GM18517 (cell line): Measurements from ENCODE around the gene SLC5A7.

Experiments used
- ATAC-seq: cut with Tn5 transposase; IDR thresholded peaks from one replicate; pipeline ENCODE4 v1.9.1; 2021; ENCODE audit warnings: mild to moderate bottlenecking, moderate library complexity; ENCODE audit not compliant: unreplicated experiment

Gene SLC5A7

DNA sequence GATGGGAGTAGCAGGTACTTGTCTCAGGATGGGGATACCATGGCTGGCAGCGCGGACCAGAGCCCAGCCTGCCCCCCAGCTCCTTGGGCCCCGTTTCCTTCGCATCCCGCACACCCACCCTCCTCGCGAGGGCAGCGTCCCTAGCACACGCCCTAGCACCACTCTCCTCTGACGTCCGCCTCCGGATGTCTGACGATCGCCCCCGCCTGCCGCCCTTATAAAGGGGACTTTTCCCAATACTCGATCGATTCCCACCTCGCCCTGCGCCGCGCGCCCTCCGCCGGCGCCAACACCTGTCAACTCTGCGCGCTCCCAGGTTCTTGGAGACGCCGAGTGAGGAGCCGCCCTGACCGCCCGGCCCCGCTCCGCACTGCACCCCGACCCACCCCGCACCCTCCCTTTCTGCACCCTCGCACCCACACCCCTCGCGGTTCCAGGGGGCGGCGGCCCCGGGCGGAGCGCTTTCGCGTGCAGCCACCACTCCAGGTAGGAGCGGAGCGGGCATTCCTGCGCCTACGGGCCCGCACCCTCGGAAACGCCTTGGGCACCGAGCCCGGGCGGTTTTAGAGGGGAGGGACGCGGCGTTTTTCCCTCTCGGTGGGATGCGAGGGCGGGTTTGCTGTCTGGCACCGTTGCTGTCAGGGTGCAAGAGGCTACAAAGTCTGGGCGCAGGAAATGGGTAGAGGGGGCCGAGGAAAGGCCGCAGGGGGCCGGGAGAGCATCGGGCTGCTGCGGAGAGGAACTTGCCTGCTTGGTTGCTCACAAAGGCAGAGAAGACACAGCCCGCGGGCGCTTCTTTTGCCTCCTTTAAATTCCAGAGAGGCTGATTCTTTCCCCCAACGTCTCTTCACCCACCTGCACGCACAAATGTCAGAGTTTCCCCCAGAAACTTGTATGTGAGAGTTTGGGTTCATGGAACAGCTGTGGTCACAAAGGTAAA is at the start of gene SLC5A7:
TSS of gene SLC5A7 (plus strand) at position 247 of the 940 bp plus-strand sequence. CDS start 1,632 bp downstream, outside the sequence.
- ATAC-seq = no peak

DNA sequence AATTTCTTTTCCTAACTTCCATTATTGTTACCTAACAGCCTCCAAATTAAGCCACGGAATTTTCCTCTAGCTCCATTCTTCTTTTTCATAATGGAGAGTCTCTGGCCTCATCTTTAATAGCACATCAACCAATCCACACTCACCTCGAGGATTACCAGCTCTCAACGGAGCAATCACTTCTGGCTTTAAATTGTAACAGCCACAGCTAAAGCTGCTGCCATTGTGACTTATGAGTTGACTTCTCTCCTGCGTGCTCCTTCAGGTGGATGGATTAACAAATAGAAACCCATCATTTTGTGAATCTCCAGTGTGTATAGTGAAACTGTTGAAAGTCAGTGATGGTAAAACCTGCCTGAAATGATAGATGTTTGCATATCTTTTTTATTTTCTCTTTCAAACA is 24.9 kb upstream of the SLC5A7 start:
- ATAC-seq = no peak

DNA sequence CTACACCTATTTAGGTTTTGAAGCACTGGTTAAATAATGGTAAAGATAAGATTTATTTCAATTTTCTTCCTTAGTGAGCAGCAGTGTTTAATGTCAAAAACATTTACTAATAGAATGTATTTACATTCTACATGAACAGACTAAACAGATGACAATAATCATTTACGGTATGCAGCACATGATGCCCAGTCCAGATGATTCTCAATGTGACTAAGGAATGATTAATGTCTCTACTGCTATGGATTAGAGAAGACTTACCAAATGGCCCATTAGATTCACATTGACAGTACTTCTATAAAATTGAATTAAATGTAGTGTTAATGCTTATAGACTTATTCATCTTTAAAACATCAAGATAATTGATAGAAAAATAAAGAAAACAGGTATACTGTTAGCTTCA is 22.1 kb upstream of the SLC5A7 start:
- no peak for ATAC-seq

DNA sequence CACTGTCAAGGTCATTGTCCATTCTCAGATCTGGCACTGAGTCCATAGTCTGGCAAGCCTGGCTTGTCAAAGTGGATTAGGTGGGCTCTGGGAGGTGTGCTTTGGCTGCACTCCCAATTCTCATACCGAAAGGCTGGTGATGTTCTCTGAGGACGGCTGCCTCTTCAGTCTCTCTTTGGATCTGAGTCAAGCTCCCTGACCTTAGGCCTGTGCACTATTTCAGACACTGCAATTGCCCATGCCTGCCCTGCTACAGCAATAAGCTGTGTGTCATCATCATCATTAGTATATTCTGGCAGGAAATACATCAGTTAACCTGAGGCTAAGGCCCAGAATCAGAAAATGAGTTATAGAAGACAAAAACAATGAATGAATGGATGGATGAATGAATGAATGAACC is 1.6 kb upstream of the SLC5A7 start:
- ATAC-seq = no peak

DNA sequence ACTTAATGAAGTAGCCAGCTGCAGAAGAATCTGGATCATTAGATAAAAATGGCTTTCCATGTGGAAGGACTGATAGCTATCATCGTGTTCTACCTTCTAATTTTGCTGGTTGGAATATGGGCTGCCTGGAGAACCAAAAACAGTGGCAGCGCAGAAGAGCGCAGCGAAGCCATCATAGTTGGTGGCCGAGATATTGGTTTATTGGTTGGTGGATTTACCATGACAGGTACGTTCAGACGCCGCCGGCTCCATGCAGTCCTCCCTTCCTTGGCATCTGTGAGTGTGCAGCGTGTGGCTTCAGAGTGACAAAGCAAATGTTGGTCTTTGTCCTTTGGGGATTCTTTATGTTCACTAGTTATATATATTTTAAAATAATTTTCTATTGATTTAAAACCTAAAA is 1.8 kb downstream of the SLC5A7 start:
- ATAC-seq = no peak

DNA sequence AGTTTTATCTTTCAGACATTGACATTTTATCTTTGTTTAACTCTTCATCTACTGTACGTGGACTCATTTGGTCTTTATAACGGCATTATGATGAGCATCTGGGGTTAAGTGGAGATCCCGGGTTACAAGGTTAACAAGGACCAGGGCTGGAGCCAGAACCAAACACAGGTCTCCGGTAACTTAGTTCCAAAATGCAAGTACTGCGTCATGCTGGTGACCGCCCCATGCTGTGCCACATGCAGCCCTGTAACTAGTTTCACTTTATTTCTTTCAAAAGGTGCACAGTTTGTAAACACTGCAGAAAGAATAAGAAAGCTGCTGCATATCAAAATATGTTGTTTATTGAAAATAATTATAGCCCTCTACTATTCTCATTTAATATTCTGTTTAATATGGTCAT is 3.1 kb downstream of the SLC5A7 start:
- ATAC-seq = no peak

DNA sequence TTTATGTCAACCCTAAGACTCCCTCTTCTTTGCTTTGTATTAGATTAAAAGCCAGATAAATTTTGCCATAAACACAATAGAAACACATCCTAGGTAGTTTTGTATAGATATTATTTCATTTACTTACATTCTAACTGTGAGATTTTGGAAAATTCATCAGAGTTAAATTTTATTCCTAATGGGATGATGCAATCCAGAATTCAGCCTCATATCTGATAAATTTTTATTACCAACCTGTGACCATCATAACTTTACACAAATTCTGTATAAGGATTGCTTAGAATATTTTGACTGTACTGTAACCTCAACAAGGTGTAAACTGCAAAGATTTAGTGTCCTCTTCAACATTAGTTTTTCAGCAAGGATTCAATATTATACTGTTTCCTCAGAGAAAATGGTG is 4.4 kb downstream of the SLC5A7 start:
- no peak for ATAC-seq

DNA sequence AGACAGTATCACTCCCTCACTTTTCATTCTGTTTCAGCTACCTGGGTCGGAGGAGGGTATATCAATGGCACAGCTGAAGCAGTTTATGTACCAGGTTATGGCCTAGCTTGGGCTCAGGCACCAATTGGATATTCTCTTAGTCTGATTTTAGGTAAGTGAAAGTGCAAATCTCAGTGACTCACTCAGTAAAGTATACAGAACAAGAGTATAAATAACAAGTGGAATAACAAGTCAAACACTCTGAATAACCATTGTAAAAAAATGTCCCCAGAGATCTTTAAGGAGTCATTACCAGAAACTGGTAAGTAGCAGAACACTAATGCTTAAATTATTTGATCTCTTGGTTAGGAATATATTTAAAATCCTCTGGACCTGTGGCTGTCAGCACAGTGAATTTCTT is 5.7 kb downstream of the SLC5A7 start:
- ATAC-seq = no peak

DNA sequence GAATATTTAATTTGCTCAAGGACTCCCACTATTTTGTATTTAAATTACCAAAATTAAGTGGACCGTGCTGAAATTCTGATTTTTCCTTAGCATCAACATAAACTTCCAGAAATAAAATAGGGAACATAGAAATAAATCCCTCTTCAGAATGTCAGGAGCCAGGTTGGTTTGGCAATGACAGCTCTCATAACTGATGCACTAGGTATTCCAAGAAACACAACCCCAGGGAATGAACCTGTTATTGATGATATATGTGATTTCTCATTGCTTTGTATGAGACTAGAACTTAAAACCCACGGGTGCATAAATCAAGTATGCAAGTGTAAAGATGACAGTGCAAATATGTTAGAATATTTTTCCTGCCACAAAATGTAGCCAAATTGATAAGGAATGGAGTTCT is 12.8 kb downstream of the SLC5A7 start:
- ATAC-seq = no peak

DNA sequence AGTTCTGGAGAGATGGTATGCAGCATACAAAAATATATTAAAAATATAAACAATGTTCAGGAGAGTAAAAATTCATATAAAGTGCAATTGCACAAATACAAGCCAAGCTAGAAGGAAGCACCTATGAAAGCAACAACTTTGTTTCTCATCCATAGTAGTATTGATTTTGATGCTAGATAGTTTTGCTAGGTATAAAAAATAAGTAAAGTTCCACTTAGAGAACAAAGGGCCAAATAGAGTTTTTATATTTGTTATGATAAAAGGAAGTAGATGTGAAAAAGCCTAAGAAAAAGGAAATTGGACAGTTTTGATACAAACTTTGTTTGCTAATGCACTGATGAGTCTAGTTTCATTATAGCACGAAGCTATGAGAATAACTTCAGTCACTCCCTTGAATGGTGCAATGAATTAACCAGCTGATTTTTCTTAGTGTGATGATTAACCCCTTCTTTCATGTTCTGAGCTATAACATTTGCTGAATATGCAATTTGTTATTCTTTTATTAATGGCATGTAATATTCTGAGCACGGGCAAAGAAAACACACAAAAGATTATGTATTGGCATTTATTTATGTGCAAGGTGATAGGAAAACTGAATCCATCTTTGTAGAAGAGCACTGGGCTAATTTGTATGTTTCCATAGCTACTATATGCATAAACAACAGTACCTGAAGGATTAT is 24.7 kb downstream of the SLC5A7 start:
- no peak for ATAC-seq

DNA sequence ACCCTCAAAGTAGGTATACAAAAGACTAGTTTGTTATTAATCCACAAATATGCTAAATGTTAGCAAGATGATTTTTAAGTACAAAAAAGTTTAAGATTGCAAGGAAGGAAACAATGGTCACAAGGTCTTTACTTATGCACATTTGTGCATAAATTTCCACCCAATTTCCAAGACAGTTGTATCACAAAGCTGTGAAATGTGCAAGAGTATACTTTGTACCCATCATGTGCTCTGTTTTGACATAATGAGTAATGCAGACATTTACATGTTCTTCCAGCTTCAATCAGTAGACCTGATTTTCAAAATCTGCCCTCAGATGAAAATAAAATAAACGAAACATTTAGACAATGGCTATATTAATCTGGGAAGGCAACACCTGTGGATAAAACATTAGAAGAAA is 27.0 kb downstream of the SLC5A7 start:
- no peak for ATAC-seq

DNA sequence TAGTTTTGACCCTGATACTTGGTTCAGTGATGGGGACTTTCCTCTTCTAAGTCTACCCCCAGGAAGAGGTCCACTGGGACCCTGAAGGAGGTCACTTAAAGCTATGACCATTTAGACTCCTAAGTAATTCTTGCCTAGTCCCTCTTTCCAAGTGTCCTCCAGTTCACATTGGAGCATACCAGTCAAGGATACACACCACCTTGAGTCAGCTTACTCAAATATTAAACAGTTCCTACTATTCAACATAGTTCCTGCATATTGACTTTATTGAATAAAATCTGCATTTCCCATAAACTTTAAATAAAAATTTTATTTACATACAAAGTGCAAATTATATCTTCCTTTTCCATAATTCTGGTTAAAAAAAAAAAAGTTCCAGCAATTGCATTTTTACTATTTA is 36.3 kb downstream of the SLC5A7 start:
- no peak for ATAC-seq

DNA sequence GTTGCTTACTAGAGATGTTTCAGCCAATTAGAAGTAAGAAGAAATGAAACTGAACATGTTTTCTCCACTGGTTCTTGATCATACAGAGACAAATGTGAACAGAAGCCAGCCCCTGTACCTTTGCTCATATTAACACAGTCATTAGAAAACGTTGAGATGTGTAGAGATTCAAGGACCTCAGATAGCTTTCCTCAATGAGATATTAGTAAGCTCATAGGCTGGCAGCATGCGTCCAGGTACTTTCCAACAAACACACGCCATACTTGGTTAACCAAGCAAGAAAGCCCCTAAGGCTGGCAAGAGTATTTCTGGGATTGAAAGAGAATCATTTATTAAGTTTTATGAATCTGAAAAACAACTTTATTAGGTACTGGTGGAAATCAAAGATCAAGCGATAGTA is 37.5 kb downstream of the SLC5A7 start:
- ATAC-seq = no peak

DNA sequence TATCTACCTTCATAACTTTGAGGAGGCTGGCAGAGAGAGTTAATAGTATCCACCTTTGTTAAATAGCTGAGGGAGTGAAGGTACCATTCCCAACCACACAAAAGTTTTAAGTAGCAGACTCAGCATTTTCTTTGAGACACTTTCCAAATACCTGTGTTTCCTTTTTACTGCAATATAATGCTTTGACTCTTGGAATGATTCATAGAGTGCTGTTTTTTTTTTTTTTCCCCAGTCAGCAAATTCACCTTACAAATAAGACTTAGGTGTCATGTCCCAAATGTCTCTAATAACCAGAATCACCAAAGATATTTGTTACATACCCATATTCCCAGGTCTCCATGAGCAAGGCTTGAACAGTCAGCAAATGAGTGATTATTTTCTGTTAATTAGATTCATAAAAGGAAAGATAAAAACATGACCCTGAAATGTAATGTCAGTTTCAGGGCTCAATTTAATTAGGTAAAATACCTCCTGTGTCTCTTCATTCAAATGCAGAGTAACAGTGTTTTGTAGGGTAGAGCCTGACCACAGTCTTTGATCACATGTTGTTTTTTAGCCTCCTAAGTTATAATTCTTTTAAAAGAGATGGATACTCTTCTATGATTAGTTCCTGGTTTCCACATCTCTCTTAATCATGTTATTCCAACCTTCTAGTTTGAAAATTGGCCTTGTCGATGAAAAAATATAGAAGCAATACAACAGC is 39.9 kb downstream of the SLC5A7 start:
- no peak for ATAC-seq

DNA sequence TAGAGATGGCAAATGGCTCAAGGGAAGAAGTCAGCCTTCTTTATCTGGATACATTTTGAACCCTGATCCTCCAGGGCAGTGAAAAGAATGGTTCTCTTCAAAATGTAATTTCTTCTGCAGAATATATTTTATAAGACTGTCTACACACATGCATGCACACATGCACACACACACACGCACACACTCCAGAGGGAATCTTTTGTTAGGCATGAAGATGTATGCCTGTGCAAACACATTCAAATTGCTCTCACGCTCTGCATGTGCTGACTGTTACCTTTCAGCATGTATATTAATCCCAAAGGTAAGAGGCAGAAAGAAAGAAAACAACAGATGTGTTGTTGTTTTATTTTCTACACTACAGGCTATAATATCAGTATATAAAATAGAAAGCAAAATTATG is 43.2 kb downstream of the SLC5A7 start:
- ATAC-seq = no peak

DNA sequence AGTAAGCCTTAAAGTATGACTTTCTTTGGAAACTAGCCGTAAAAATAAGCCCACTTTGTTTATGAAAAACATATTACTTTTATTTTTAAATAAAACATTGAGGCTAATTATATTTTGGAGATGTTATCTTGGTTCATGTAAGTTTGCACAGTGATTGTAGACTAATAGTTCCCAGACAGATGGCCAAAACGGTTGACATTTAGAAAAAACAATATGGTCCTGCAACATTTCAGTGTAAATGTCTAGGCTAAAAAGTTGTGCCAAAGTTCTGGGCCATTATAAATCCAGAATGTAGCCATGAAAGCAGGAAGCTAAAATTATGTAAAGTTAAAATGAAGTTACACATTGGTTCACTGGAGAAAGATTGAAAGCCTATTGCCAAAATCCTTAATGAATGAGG is 43.6 kb downstream of the SLC5A7 start:
- no peak for ATAC-seq

DNA sequence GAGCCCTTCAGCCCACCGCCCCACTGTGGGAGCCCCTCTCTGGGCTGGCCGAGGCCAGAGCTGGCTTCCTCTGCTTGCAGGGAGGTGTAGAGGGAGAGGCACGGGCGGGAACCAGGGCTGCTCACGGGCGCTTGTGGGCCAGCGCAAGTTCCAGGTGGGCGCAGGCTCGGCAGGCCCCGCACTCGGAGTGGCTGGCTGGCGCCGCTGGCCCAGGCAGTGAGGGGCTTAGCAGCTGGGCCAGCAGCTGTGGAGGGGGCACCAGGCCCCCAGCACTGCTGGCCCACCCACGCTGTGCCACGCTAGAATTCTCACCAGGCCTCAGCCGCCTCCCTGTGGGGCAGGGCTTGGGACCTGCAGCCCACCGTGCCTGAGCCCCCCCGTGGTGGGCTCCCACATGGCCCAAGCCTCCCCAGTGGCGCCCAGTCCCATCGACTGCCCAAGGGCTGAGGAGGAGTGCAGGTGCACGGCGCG is 45.2 kb downstream of the SLC5A7 start:
- no peak for ATAC-seq

DNA sequence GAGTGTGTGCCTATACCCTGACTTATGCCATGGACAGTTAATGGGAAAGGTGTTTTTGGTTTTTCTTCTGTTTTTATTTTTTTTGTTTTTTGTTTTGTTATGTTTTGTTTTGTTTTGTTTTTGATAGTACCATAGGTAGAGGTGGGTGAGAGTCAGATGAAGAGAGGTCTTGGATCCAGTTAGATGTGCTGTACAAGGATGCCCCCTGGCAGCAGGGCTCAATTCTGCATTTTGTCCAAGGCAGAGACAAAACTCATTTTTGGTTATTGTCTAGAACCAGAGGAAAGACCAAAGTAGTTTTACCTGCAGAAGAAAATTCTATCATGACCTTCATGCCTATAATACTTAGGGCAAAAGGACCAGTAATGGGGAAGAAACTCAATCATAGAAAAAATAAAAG is 48.5 kb downstream of the SLC5A7 start:
- ATAC-seq = no peak

DNA sequence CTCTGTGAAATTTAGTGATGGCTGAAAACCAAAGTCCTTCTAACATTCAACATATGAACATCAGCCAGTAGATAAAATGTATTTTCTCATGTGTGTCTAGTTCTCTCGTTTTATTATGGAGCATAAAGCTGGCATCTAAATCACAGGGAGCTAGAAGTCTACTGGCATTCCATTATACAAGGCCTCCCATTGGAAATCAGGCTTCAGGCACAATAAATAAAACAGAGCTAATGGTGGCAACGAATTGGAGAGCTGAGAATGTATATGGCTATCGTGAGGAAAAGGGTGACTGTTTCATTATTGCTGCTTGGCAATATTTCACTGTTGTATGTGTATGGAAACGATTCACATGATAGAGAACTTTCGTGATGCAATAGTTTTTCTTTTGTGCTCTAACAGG is 62.4 kb downstream of the SLC5A7 start:
- no peak for ATAC-seq

DNA sequence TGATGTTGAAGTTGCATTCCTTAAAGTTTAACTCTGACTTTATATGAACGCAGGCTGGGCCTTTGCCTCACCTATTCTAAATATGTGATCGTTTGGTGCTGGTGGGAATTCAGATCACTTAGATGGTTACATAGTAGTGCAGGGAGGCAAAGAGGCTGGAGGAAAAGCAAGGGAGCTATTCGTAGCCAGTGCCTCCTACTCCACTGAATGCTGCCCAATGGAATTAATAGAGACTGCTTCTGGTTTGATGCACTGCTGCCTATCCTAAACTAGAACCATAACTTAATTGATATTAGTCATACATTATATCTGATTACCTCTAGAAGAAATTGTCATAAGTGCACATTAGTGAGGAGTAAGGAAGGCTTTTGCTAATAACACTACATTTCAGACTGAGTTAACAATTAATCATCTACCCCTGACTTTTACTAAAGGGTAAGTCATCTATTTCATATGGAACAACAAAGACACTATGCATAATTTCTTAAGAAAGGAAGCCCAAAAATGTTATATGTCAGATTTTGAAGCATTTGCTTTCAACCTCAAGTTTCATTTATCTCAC is 72.3 kb downstream of the SLC5A7 start:
- no peak for ATAC-seq

DNA sequence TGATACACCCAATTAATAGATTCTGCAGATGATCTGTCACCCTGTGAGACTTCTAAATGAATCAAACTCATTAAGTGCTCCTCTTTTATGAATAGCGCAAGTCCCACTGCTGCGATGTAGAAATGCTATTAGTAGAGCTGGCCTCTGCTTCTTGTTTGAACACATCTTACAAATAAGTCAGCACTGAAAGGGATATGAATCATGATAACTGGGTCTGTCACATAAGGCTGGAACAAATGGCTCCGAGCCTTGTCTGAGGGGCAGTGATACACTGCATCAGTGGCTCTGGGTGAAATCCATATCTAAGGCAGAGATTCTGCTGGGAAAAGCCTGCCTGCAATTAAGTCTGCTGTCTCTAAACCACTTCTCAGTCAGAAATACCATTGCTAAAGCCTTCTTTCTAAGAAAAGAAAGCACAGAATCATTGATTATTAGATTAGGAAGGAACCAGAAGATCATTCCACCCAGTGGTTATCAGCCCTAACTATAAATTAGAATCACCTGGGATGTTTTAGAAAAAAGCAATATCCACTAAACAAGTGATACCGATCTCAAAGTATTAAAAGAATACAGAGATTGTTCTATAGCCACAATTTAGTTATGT is 75.2 kb downstream of the SLC5A7 start:
- no peak for ATAC-seq
